Epithelial cell of proximal tubule (primary cell): ENCODE results near the gene CELSR3. TPM values are rescaled to one million over a fixed set of nuclear protein-coding genes. Genes with fewer than 3 reads are reported as not detected.

Experiments
- DNase-seq: peaks from one replicate; pipeline ENCODE4 v3.0.0-alpha.2; 2011; ENCODE audit warnings: low read depth
- H3K4me3 ChIP-seq: 2 replicates; pipeline ENCODE4 v1.5.1; 2011; ENCODE audit warnings: low read depth, mild to moderate bottlenecking, low read length
- CTCF ChIP-seq: conservative IDR thresholded peaks from 2 replicates; pipeline ENCODE4 v1.5.1; 2012; ENCODE audit warnings: low read depth, mild to moderate bottlenecking, low read length
- total RNA-seq: library from RNA; depleted of rRNA; stranded (reverse); fragments of >200 nt; gene quantifications from 2 replicates; pipeline ENCODE4 v1.2.3, GENCODE V29; 2015

The CELSR3 gene
- total RNA-seq, 1 donor from 2014 or later, result 2.5 TPM

- DNase-seq, result no peak
- TF ChIP-seq CTCF, result no peak
- no peak within 1 kb of the TSS for H3K4me3 ChIP-seq
Observed at GRCh38 chr3:48621461-48621869, 41.2 kb downstream of the CELSR3 start, which contains the start of gene TMEM89. Gene TMEM89, minus strand, starts transcription at chr3:48621769. Its CDS starts 13 bp downstream, at chr3:48621756.

GRCh38 chr3:48619541-48620524 is 42.9 kb downstream of the CELSR3 start:
- H3K4me3 ChIP-seq, result no peak overlapping the region
- DNase-seq, result no peak
- no peak for TF ChIP-seq CTCF

DNA sequence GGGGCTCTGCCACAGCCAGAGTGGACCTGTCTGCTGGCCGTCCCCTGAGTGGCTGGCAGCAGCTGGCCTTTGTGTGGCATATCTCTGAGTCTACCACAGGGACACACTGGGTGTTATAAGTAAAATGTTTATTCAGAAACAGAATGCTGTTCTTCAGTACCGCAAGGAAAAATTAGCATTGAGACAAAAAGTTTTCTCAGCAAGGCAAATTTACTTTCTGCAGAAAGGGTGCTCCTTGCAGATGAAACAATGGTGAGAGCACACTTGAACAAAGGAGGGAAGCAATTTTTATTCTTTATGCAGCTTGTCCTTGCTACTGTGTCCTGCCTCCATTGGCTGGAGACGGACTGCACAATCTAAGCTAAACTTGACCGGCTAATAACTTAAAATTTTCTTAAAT is 45.1 kb downstream of the CELSR3 start:
- H3K4me3 ChIP-seq, result no peak overlapping the region
- no peak for TF ChIP-seq CTCF
- DNase-seq, result no peak

- TF ChIP-seq CTCF, result no peak
- H3K4me3 ChIP-seq, result no peak overlapping the region
- no peak for DNase-seq
Observed at GRCh38 chr3:48614044-48614443, 48.6 kb downstream of the CELSR3 start.

DNA sequence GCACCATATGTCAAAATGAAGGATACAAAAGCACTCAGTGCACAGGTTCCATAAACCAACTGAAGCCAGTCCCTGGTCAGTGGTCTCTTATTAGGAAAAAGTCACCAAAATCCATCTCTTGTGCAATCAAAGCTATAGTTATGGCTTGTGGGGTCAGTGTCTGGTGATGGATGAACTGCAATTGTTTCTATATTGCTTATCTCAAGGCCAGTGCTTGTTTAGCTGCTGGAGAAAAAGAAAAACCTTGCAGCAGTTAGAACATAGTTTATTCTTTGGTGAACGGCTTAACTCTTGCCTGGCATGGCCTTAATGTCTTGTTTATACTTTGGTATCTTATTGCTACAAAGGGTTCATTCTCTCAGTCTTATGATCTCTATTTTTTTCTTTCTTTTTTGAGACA is 50.4 kb downstream of the CELSR3 start:
- no peak for DNase-seq
- no peak overlapping the region for H3K4me3 ChIP-seq
- no peak for TF ChIP-seq CTCF

GRCh38 chr3:48609088-48610005 is 53.3 kb downstream of the CELSR3 start, which contains the start of gene UQCRC1:
Gene UQCRC1, minus strand, starts transcription at chr3:48609646. Its CDS starts 26 bp downstream, at chr3:48609620.
- H3K4me3 ChIP-seq, result peak within 1 kb of the TSS; percentile 95
- no peak for DNase-seq
- peak; percentile 46 for TF ChIP-seq CTCF
